Glomerular endothelial cell (primary cell): ENCODE data around the gene IRS1. TPM values are rescaled to one million over a fixed set of nuclear protein-coding genes. Genes with fewer than 3 reads are reported as not detected.
A peak's percentile ranks its signal among the peaks of the same experiment; 100 is the strongest.

Experiments used
- DNase-seq: peaks from one replicate; pipeline ENCODE4 v3.0.0-alpha.2; 2011; ENCODE audit warnings: low read depth, low spot score; ENCODE audit errors: extremely low read depth
- total RNA-seq: library from RNA; depleted of rRNA; stranded (reverse); fragments of >200 nt; gene quantifications from 2 replicates; pipeline ENCODE4 v1.2.3, GENCODE V29; 2015

The IRS1 gene
- total RNA-seq, 1 donor from 2014 or later: 4.0 TPM

GRCh38 chr2:226792155-226792881, 7.3 kb downstream of the IRS1 start:
- no peak for DNase-seq

GRCh38 chr2:226791487-226792081, 8.0 kb downstream of the IRS1 start:
- DNase-seq: no peak

- DNase-seq: peak; percentile 10
These were observed 8.5 kb downstream of the IRS1 start for GRCh38 chr2:226791056-226791486.

- DNase-seq: no peak
These were observed 9.2 kb downstream of the IRS1 start for GRCh38 chr2:226790431-226790830.

- no peak for DNase-seq
These were observed 9.6 kb downstream of the IRS1 start for GRCh38 chr2:226790011-226790410.

- DNase-seq: no peak
These were observed 10.6 kb downstream of the IRS1 start for GRCh38 chr2:226788881-226789490.

GRCh38 chr2:226788064-226788463, 11.6 kb downstream of the IRS1 start:
- DNase-seq: no peak

- no peak for DNase-seq
These were observed 15.7 kb downstream of the IRS1 start for GRCh38 chr2:226783885-226784284.

GRCh38 chr2:226782092-226782713, 17.4 kb downstream of the IRS1 start:
- no peak for DNase-seq

- DNase-seq: no peak
These were observed 19.2 kb downstream of the IRS1 start for GRCh38 chr2:226780431-226780830.

GRCh38 chr2:226777611-226778010, 22.0 kb downstream of the IRS1 start:
- no peak for DNase-seq

- DNase-seq: no peak
These were observed 23.5 kb downstream of the IRS1 start for GRCh38 chr2:226776104-226776503.

- no peak for DNase-seq
These were observed 24.5 kb downstream of the IRS1 start for GRCh38 chr2:226775032-226775509.

GRCh38 chr2:226773291-226773690, 26.3 kb downstream of the IRS1 start:
- DNase-seq: no peak

GRCh38 chr2:226772389-226773179, 27.0 kb downstream of the IRS1 start:
- no peak for DNase-seq

- DNase-seq: no peak
These were observed 28.6 kb downstream of the IRS1 start for GRCh38 chr2:226771067-226771466.

GRCh38 chr2:226767056-226767813, 32.4 kb downstream of the IRS1 start:
- DNase-seq: no peak

- DNase-seq: no peak
These were observed 33.1 kb downstream of the IRS1 start for GRCh38 chr2:226766352-226767055.

- DNase-seq: no peak
These were observed 36.3 kb downstream of the IRS1 start for GRCh38 chr2:226763320-226763719.
